HG02678 (cell line): ENCODE results near the gene ZNF385A.
"Not testable (repeated sequence)": the region's sequence is repeated elsewhere in the genome, so short reads cannot be mapped to it uniquely, and the experiment has no call there.

Experiments used
- ATAC-seq: cut with Tn5 transposase; IDR thresholded peaks from one replicate; pipeline ENCODE4 v1.9.1; 2021; ENCODE audit warnings: mild to moderate bottlenecking, moderate library complexity; ENCODE audit not compliant: unreplicated experiment

The ZNF385A gene

DNA sequence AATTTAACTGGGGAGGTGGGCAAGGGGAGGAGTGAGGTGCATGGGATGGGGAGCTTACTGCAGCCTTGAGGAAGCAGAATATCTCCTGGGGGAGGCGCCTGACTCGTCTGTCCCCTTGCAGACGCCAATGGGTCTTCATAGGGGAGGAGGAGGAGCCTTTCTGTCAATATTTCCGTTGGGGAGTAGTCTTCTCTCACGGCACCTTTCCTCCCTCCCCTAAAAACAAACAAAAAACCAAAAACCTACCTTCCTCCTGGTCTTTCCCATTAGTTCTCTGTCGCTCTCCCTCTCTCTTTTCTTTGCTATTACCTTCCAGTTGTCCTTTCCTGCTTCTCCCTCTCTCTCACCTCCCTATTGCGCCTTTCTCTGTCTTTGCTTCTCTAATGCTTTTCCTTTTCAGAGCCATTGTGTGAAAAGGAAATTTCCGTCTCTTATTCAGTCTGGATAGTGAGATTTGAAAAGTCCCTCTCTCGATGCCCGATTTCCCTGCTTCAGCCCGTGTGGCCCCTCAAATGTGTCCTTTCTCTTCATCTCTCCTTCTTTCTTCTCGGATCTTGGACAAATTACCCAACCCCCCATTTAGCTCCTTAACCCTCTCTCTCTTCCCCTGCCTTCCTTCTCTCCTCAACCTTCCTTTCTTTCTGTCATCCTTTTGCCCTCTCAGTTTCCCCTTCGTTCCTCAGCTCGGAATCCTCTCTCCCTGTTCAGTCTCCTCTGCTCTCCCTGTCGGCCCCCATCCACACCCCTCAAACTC lies 26.2 kb downstream of the ZNF385A start:
- no peak for ATAC-seq

DNA sequence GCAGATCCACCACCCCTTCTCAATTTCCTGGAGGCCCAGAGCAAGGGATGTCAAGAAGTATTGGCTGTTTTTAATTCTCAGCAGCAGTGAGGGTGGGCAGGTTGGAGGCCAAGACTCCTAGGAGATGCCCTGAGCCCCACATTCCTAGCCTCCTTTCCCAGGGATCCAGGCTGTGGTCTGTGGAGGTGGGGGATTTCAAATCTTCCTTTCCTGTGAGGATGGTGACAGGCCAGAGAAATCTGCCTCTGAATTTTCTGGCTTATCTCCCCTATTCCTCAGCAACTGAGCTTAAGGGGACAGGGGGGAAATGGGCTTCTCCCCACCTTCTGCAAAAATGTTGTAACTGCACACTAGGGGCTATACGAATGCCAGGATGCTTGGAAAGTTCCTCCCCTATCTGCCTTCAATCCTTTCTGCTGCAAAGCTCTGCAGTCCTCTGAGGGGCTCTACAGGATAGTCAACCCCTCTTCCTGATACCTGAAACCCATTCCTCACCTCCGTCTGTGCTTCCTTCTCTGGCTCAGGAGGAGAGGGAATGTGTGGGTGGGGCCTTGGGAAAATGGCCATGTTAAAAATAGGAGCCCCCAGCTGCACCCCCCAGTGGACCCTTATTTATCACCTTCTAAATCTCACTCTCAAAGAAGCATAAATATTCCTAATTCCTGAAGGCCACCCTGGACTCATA lies 26.9 kb downstream of the ZNF385A start:
- no peak for ATAC-seq

DNA sequence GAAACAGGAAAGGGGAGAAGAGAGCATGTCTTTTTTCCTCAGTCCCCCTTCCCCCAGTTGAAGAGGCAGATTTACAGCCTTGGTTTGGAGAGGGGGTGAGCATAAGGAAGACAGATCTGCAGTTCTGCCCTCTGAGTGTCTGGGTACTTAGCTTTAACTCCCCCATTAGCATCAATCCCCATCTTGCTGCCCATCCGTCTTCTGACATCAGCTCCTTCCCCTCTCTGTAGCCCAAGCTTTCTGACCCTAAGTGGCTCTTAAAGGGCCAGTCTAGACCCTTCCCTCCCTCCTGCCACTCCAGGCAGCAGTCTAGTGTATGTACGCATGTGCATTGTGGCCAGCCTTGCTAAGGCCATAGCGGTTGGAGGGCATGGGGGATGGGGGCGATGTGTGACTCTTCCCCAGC lies 27.6 kb downstream of the ZNF385A start:
- no peak for ATAC-seq

- no peak for ATAC-seq
These were observed 28.3 kb downstream of the ZNF385A start for GRCh38 chr12:54356228-54356627.

- no peak for ATAC-seq
These were observed 29.3 kb downstream of the ZNF385A start for GRCh38 chr12:54355104-54355815.

DNA sequence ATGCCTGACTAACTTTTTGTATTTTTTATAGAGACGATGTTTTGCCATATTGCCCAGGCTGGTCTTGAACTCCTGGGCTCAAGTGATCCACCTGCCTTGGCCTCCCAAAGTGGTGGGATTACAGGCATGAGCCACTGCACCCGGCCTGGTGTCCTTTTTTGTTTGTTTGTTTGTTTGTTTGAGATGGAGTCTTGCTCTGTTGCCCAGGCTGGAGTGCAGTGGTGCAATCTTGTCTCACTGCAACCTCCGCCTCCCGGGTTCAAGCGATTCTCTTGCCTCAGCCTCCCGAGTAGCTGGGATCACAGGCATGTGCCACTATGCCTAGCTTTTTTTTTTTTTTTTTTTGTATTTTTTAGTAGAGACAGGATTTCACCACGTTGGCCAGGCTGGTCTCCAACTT lies 30.3 kb downstream of the ZNF385A start:
- not testable (repeated sequence) for ATAC-seq

- no peak for ATAC-seq
These were observed 31.4 kb downstream of the ZNF385A start for GRCh38 chr12:54352891-54353874.

GRCh38 chr12:54352022-54352531 lies 32.5 kb downstream of the ZNF385A start:
- ATAC-seq: no peak

DNA sequence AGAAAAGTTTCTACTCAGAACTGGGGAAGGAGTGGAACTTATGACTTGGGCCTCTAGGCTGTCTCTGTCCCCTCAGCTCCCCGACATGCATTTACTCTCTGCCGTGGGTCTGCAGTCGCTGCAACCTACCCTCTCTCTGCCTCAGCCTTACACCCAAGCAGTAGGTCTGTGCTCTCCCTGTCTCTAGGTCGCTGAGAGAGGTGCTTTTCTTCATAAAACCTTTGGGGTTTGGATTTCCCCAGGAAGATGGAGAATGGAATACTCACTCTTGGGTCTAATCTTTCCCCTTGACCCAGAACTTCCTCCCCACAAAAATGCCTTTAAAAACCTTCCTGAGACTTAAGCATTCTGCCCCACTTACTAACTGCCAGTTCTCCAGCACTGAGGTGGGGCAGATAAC lies 33.2 kb downstream of the ZNF385A start:
- ATAC-seq: no peak

- no peak for ATAC-seq
These were observed 33.8 kb downstream of the ZNF385A start for GRCh38 chr12:54350743-54351142.

GRCh38 chr12:54349679-54350078 lies 34.9 kb downstream of the ZNF385A start:
- ATAC-seq: no peak

DNA sequence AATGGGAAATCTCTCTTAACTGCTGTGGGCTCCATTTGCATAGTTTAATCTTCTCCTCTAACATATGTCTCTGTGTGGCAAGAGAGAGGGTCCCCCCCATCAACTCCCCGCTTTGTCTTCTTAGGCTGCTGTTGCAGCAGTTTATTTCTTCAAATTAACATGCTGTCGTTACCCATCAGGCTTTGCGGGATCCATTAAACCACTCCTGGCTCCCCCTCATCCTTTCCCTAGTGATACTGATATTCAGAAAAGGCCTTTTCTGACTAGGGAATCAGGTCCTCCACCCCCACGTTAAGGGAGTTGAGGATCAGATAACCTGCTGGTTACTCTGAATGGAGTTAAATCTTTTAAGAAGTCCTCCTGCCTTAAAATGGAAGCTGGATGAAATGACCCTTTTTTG lies 35.5 kb downstream of the ZNF385A start:
- ATAC-seq: no peak

- no peak for ATAC-seq
These were observed 42.9 kb downstream of the ZNF385A start for GRCh38 chr12:54341378-54342300.

DNA sequence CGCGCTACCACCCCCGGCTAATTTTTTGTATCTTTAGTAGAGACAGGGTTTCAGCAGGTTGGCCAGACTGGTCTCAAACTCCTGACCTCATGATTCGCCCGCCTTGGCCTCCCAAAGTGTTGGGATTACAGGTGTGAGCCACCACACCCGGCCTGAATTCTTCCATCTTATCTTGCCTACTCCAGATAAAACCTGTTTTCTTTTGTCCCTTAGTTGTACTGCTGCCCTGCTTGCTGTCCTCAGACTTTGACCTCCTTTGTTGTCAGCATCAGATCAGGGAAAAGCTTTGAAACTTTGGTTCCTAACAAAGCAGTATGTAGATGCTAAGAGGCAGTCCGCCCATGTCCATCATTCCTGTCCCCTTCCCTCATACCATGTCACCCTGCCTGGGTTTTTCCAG lies 43.7 kb downstream of the ZNF385A start:
- ATAC-seq: no peak

GRCh38 chr12:54338698-54339296 lies 45.7 kb downstream of the ZNF385A start:
- no peak for ATAC-seq

DNA sequence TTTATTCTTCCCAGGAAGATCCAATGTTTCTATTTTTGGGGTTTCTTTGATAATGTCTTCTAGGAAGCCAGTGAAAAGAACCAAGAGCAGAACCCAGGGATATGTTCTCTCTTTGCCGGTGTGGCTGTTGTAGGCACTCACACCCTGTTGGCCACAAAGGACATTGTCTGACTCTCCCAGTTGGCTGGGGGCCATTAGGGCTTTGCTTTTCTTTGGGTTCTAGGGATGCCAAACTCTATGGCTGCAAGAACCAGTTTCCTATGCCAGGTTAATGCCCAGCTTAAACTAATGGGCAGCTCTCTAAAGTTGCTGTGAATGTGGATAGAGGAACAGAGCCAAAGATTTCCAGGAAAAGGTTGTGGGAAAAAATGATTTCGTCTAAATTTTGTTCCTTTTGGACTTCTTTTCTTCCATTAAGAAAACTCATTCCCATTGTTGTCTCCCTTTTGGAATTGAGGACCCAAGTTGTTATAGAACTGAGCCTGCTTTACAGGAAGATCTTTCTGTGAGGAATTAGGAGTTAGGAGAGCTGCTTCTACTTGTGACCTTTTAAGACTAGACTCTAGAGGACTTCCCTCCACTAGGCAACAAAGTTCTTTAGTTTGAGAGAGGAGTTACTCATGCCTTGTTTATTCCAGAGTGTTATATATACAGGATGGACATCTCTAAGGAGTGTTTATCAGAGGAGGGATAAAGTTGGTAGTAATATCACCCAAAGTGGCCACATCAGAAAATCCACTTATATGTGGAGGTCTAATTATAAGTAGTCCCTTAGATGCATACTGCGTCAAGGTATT lies 46.5 kb downstream of the ZNF385A start:
- no peak for ATAC-seq

- ATAC-seq: no peak
These were observed 47.2 kb downstream of the ZNF385A start for GRCh38 chr12:54337280-54337842.
